ENCODE data around the gene SLC25A30. TPM values are rescaled to one million over a fixed set of nuclear protein-coding genes. Genes with fewer than 3 reads are reported as not detected.
A peak's percentile ranks its signal among the peaks of the same experiment; 100 is the strongest.

Gene SLC25A30
- total RNA-seq, 6 experiments from 2014 or later = 16.1 to 60.4 (median 45.0) TPM

DNA sequence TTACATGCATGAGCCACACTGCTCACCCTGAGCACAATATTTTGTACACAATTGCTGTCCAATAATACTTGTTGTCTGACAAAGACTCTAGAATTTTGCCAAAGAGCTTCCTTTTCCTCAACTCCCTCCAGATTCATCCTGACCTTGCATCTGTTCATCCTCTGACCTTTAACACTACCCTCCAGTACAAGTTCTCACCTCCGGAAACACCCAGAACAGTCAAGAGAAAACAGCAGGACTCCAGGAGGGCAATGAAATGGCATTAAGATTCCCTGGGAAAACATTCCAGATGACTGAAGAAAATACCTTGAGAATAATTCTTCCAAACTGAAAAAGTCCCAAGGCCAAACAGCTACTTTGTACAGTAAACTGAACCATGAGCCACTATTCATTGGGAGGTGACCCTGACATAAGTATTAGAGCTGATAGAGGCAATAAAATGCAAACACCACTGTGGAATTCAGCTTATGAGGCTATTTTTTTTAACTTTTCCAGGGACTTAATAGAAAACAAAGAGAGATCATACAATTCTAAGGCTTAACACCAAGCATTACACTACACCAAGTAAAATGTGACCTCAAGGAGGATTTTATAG, 30.9 kb upstream of the SLC25A30 start:
- TF ChIP-seq, protein P1, sequence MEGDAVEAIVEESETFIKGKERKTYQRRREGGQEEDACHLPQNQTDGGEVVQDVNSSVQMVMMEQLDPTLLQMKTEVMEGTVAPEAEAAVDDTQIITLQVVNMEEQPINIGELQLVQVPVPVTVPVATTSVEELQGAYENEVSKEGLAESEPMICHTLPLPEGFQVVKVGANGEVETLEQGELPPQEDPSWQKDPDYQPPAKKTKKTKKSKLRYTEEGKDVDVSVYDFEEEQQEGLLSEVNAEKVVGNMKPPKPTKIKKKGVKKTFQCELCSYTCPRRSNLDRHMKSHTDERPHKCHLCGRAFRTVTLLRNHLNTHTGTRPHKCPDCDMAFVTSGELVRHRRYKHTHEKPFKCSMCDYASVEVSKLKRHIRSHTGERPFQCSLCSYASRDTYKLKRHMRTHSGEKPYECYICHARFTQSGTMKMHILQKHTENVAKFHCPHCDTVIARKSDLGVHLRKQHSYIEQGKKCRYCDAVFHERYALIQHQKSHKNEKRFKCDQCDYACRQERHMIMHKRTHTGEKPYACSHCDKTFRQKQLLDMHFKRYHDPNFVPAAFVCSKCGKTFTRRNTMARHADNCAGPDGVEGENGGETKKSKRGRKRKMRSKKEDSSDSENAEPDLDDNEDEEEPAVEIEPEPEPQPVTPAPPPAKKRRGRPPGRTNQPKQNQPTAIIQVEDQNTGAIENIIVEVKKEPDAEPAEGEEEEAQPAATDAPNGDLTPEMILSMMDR (IDR thresholded peaks at IDR 0.05) = no peak
- no peak for TF ChIP-seq POLR2A (IDR thresholded peaks at IDR 0.05)
- ATAC-seq (no peak), DNase-seq (no peak)
- WGBS (ENCODE audit: insufficient coverage, low coverage, low lambda C conversion rate, missing lambda C conversion rate) = 89% methylated on average over 1 of the region's 1 CpG
- intact Hi-C loops (cut with DNase I) = no loop called here
- peak overlapping the region in 2 of 3 donors; percentile 92 to 97 for H3K27ac ChIP-seq
- H3K36me3 ChIP-seq = no peaks in the 10 kb centered on the region
- no peak overlapping the region for H3K4me3 ChIP-seq
- peaks cover 0 to 49% (median 17%) of the 10 kb centered on the region in 4 donors for H3K4me1 ChIP-seq
- no peaks in the 10 kb centered on the region for H3K27me3 ChIP-seq
- no peaks in the 10 kb centered on the region for H3K9me3 ChIP-seq

DNA sequence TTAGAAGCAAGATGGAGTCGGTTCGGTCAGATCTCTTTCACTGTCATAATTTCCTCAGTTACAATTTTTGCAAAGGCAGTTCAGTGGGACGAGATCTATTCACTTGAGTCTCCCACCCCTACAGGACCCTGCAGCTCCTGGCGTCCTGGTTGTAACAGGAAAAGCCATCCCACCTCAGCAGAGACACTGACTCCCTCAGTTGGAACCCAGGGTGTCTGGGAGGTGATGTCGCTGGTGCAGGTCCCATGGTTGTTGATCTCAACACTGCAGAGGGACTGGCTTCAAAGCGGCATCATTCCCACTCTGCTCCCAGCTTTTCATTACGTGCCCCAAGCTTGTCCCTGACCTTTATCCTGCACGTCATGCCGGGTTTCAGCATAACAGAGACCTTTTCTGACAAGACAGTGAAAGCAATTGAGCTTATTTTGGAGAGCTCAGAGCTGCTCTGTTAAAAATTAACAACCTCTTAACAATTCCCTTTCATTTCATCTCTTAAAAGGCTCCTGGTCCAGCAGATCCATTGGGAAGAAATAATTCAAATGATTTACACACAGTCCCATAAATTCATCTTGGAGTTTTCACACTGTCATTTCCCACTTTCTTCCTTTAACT, 29.0 kb upstream of the SLC25A30 start:
- Histone ChIP-seq H3K9me3 (no peaks in the 10 kb centered on the region), H3K4me3 (no peak overlapping the region), H3K36me3 (no peaks in the 10 kb centered on the region), H3K4me1 (peaks cover 0 to 48% (median 17%) of the 10 kb centered on the region in 4 donors), H3K27ac (peak overlapping the region; percentile 78 to 97 (median 92)), H3K27me3 (no peaks in the 10 kb centered on the region)
- 20% methylated on average over 9 of the region's 9 CpGs for WGBS (ENCODE audit: insufficient coverage, low coverage, low lambda C conversion rate, missing lambda C conversion rate)
- TF ChIP-seq POLR2A (IDR thresholded peaks at IDR 0.05) = peak; percentile 80
- TF ChIP-seq, protein P1 (IDR thresholded peaks at IDR 0.05) = no peak
- ATAC-seq (peak; percentile 91 to 96 (median 94)), DNase-seq (peak; percentile 73 to 94 (median 87))
- intact Hi-C loops (cut with DNase I) = no loop called here

DNA sequence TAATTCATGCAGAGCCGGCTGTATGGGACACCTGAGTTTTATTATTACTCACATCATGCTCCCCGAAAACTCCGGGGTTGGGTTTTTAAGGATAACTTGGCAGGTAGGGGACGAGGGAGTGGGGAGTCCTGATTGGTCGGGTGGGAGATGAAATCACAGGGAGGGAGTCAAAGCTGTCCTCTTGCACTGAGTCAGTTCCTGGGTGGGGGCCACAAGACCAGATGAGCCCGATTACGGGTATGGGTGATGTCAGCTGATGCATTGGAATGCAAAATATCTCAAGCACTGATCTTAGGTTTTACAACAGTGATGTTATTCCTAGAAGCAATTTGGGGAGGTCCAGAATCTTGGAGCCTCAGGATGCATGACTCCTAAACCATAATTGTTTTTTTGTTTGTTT, 28.0 kb upstream of the SLC25A30 start:
- no peak for ATAC-seq

DNA sequence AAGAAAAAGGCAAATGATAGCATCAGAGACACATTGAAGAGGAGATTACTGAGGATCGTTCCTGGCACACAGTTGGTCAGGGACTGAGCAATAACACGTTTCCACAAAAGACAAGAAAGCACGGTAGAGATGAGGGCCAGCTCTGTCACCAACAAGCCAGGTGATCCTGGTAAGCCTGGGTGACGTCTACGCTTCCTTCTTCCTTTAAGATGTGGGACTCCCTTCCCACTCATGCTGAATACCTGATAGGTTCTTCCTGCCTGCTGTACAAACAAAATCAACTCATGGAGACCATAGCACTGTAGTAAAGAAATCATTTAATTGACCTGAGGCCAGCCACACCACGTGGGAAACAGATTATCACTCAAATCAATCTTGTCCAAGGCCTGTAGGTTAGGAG, 26.9 kb upstream of the SLC25A30 start:
- DNase-seq = no peak
- no peak for TF ChIP-seq POLR2A (IDR thresholded peaks at IDR 0.05)
- TF ChIP-seq, protein P1 (IDR thresholded peaks at IDR 0.05) = no peak
- Histone ChIP-seq H3K4me1 (peaks cover 0 to 60% (median 21%) of the 10 kb centered on the region in 4 donors), H3K4me3 (no peak overlapping the region), H3K27me3 (no peaks in the 10 kb centered on the region), H3K9me3 (no peaks in the 10 kb centered on the region), H3K27ac (peak overlapping the region in 2 of 3 donors; percentile 92 to 97), H3K36me3 (no peaks in the 10 kb centered on the region)
- ATAC-seq = no peak
- 85% methylated on average over 6 of the region's 6 CpGs for WGBS (ENCODE audit: insufficient coverage, low coverage, low lambda C conversion rate, missing lambda C conversion rate)
- intact Hi-C loops (cut with DNase I) = no loop called here

More for the DNA sequence above, 28.0 kb upstream of the SLC25A30 start:
- intact Hi-C loops (cut with DNase I) = no loop called here
- WGBS (ENCODE audit: insufficient coverage, low coverage, low lambda C conversion rate, missing lambda C conversion rate) = 96% methylated on average over 7 of the region's 7 CpGs
- peak overlapping the region in 2 of 3 donors; percentile 92 to 97 for H3K27ac ChIP-seq
- H3K4me1 ChIP-seq = peaks cover 0 to 58% (median 20%) of the 10 kb centered on the region in 4 donors
- no peak overlapping the region for H3K4me3 ChIP-seq
- H3K9me3 ChIP-seq = no peaks in the 10 kb centered on the region
- no peak for TF ChIP-seq POLR2A (IDR thresholded peaks at IDR 0.05)
- TF ChIP-seq, protein P1 (IDR thresholded peaks at IDR 0.05) = no peak
- no peaks in the 10 kb centered on the region for H3K36me3 ChIP-seq
- no peaks in the 10 kb centered on the region for H3K27me3 ChIP-seq
- peak in 1 of 3 donors; percentile 29 for DNase-seq

Measured in right lobe of liver (tissue), 6 donors.